ENCODE measurements around the gene CCHCR1. TPM values are rescaled to one million over a fixed set of nuclear protein-coding genes. Genes with fewer than 3 reads are reported as not detected.
A peak's percentile ranks its signal among the peaks of the same experiment; 100 is the strongest.

Gene CCHCR1
- total RNA-seq, 2 donors from 2014 or later, result 52.4 to 85.5 TPM

DNA sequence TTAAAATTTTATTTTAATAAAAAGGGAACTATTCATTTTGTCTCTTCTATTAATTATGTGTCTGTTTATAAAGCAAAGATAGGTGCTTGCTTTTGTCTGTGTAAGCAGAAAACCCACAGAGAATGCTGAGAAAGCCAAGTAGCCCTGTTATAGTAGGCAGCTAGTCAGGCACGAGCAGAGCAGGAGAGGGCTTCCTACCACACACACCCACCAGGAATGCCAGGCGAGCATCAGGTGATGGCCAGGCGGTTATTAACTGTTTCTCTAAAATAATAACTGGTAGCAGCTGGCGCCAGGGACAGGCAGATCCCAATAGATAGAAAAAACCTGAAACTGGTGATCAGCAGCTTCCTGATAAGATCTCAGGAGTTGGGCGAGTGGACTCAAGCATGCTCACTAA, 60.9 kb downstream of the CCHCR1 start:
- no peaks in the 10 kb centered on the region for H3K36me3 Mint-ChIP-seq (ENCODE audit: low read depth)
- no peaks in the 10 kb centered on the region for H3K9me3 Mint-ChIP-seq

GRCh38 chr6:31096215-31096614, 61.4 kb downstream of the CCHCR1 start:
- peaks cover 28% of the 10 kb centered on the region for H3K4me1 Mint-ChIP-seq
- H3K4me3 Mint-ChIP-seq, result no peak overlapping the region
- H3K27ac Mint-ChIP-seq, result no peak overlapping the region
- no peaks in the 10 kb centered on the region for H3K27me3 Mint-ChIP-seq
- no peak for ATAC-seq (replicated peaks)
- no peaks in the 10 kb centered on the region for H3K36me3 Mint-ChIP-seq (ENCODE audit: low read depth)
- no peaks in the 10 kb centered on the region for H3K9me3 Mint-ChIP-seq

More for the DNA sequence above, 60.9 kb downstream of the CCHCR1 start:
- Mint-ChIP-seq H3K27ac (no peak overlapping the region), H3K4me1 (peaks cover 28% of the 10 kb centered on the region), H3K27me3 (no peaks in the 10 kb centered on the region), H3K4me3 (no peak overlapping the region)
- no peak for ATAC-seq (replicated peaks)

GRCh38 chr6:31094389-31094881, 63.2 kb downstream of the CCHCR1 start:
- no peaks in the 10 kb centered on the region for H3K36me3 Mint-ChIP-seq (ENCODE audit: low read depth)
- peak; percentile 62 for ATAC-seq (replicated peaks)
- H3K4me1 Mint-ChIP-seq, result peaks cover 28% of the 10 kb centered on the region
- peak overlapping the region; percentile 84 for H3K27ac Mint-ChIP-seq
- no peaks in the 10 kb centered on the region for H3K9me3 Mint-ChIP-seq
- H3K27me3 Mint-ChIP-seq, result no peaks in the 10 kb centered on the region
- peak overlapping the region; percentile 61 for H3K4me3 Mint-ChIP-seq

DNA sequence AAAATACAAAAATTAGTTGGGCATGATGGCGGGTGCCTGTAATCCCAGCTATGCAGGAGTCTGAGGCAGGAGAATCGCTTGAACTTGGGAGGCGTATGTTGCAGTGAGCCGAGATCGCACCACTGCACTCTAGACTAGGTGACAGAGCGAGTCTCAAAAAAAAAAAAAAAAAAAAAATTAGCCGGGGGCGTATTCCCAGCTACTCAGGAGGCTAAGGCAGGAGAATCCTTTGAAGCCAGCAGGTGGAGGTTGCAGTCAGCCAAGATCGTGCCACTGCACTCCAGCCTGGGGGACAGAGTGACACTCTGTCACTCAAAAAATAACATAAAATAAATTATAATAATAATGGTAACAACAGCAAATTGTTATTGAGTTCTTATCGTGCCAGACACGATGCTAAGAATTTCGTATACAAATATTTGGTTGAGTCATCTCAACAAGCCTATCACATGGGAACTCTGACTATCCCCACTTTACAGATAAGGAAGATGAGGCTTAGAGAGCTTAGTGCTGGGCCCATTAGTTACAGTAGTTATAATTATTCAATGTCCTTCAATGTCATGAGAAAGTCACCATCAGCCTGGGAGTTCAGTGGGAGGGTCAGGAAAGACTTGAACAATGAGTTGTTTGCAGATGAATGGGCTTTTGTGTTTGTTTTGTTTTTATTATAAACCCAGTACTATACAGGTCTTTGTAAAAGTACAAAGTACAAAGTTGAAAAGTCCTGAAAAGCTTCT, 64.7 kb downstream of the CCHCR1 start:
- no peak for ATAC-seq (replicated peaks)
- Mint-ChIP-seq H3K9me3 (no peaks in the 10 kb centered on the region), H3K27ac (no peak overlapping the region), H3K27me3 (no peaks in the 10 kb centered on the region), H3K36me3 (ENCODE audit: low read depth) (no peaks in the 10 kb centered on the region), H3K4me3 (no peak overlapping the region), H3K4me1 (peaks cover 28% of the 10 kb centered on the region)

Other genes starting within 250 kb of the CCHCR1 start
- 10 to 100 TPM; 34.3 to 39.9 TPM for gene GTF2H4, start 249.6 kb downstream of the CCHCR1 start, total RNA-seq
- gene VARS2, start 243.6 kb downstream of the CCHCR1 start, total RNA-seq, result 10 to 100 TPM; 50.5 to 64.4 TPM
- not detected for gene SFTA2, start 225.6 kb downstream of the CCHCR1 start, total RNA-seq
- not detected for gene MUCL3, start 216.8 kb downstream of the CCHCR1 start, total RNA-seq
- not detected for gene MUC21, start 174.1 kb downstream of the CCHCR1 start, total RNA-seq
- not detected for gene MUC22, start 147.3 kb downstream of the CCHCR1 start, total RNA-seq
- not detected for gene C6orf15, start 45.2 kb downstream of the CCHCR1 start, total RNA-seq
- gene PSORS1C1, start 43.0 kb downstream of the CCHCR1 start, total RNA-seq, result not detected
- not detected for gene CDSN, start 37.4 kb downstream of the CCHCR1 start, total RNA-seq
- gene PSORS1C2, start 18.7 kb downstream of the CCHCR1 start, total RNA-seq, result not detected
- 100 to 1,000 TPM in 1 of 2 donors, 10 to 100 TPM in 1; 91.1 to 125 TPM for gene TCF19, start 787 bp upstream of the CCHCR1 start, total RNA-seq
- under 1 TPM in 1 of 2 donors, not detected in 1; 0.16 TPM for gene POU5F1, start 12.9 kb upstream of the CCHCR1 start, total RNA-seq
- gene HLA-C, start 114.3 kb upstream of the CCHCR1 start, total RNA-seq, result 1,000 to 10,000 TPM in 1 of 2 donors, 100 to 1,000 TPM in 1; 620 to 1,648 TPM
- gene HLA-B, start 199.4 kb upstream of the CCHCR1 start, total RNA-seq, result 1,000 to 10,000 TPM; 3,089 to 4,180 TPM
- 10 to 100 TPM; 11.6 to 16.2 TPM for gene MICA, start 245.8 kb upstream of the CCHCR1 start, total RNA-seq

All from activated T-helper 17 cell treated with anti-CD3 and anti-CD28 coated beads, Interleukin-2, amount 50 U/mL, for 72 hours (primary cell).